ENCODE measurements around the gene PDE6C.

The PDE6C gene

GRCh38 chr10:93579985-93580711, 32.2 kb upstream of the PDE6C start:
- Histone ChIP-seq H3K36me3 (replicated peaks; ENCODE audit: low read depth, low read length) (no peaks in the 10 kb centered on the region), H3K4me2 (ENCODE audit: low read length) (no peak overlapping the region), H3K9me3 (ENCODE audit: insufficient read depth, low read length) (no peaks in the 10 kb centered on the region), H3K27ac (ENCODE audit: low read length) (no peak overlapping the region), H4K20me1 (ENCODE audit: insufficient read depth, low read length) (no peaks in the 10 kb centered on the region), H3K4me1 (ENCODE audit: low read length) (no peaks in the 10 kb centered on the region), H3K9ac (ENCODE audit: low read length) (no peak overlapping the region), H3K27me3 (ENCODE audit: low read depth, low read length) (no peaks in the 10 kb centered on the region), H3K4me3 (ENCODE audit: low read length) (no peak overlapping the region), H2AFZ (ENCODE audit: low read depth, low read length) (no peak overlapping the region), H3K79me2 (ENCODE audit: low read length) (no peaks in the 10 kb centered on the region)
- TF ChIP-seq, protein P1, sequence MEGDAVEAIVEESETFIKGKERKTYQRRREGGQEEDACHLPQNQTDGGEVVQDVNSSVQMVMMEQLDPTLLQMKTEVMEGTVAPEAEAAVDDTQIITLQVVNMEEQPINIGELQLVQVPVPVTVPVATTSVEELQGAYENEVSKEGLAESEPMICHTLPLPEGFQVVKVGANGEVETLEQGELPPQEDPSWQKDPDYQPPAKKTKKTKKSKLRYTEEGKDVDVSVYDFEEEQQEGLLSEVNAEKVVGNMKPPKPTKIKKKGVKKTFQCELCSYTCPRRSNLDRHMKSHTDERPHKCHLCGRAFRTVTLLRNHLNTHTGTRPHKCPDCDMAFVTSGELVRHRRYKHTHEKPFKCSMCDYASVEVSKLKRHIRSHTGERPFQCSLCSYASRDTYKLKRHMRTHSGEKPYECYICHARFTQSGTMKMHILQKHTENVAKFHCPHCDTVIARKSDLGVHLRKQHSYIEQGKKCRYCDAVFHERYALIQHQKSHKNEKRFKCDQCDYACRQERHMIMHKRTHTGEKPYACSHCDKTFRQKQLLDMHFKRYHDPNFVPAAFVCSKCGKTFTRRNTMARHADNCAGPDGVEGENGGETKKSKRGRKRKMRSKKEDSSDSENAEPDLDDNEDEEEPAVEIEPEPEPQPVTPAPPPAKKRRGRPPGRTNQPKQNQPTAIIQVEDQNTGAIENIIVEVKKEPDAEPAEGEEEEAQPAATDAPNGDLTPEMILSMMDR (IDR thresholded peaks at IDR 0.05; ENCODE audit: low read depth, low read length): no peak
- TF ChIP-seq EZH2phosphoT487 (IDR thresholded peaks at IDR 0.05; ENCODE audit: low read depth): no peak

GRCh38 chr10:93580828-93581227, 31.5 kb upstream of the PDE6C start:
- no peaks in the 10 kb centered on the region for H3K9me3 ChIP-seq (ENCODE audit: insufficient read depth, low read length)
- H3K4me3 ChIP-seq (ENCODE audit: low read length): no peak overlapping the region
- TF ChIP-seq, protein P1 (IDR thresholded peaks at IDR 0.05; ENCODE audit: low read depth, low read length): no peak
- TF ChIP-seq EZH2phosphoT487 (IDR thresholded peaks at IDR 0.05; ENCODE audit: low read depth): no peak
- no peaks in the 10 kb centered on the region for H3K36me3 ChIP-seq (replicated peaks; ENCODE audit: low read depth, low read length)
- no peaks in the 10 kb centered on the region for H3K27me3 ChIP-seq (ENCODE audit: low read depth, low read length)
- H3K79me2 ChIP-seq (ENCODE audit: low read length): no peaks in the 10 kb centered on the region
- H3K9ac ChIP-seq (ENCODE audit: low read length): no peak overlapping the region
- no peaks in the 10 kb centered on the region for H3K4me1 ChIP-seq (ENCODE audit: low read length)
- H3K4me2 ChIP-seq (ENCODE audit: low read length): no peak overlapping the region
- no peak overlapping the region for H2AFZ ChIP-seq (ENCODE audit: low read depth, low read length)
- no peak overlapping the region for H3K27ac ChIP-seq (ENCODE audit: low read length)
- H4K20me1 ChIP-seq (ENCODE audit: insufficient read depth, low read length): no peaks in the 10 kb centered on the region

- H3K27me3 ChIP-seq (ENCODE audit: low read depth, low read length): no peaks in the 10 kb centered on the region
- H3K79me2 ChIP-seq (ENCODE audit: low read length): no peaks in the 10 kb centered on the region
These were observed 27.9 kb upstream of the PDE6C start for GRCh38 chr10:93584445-93584844.

More at GRCh38 chr10:93584445-93584844, 27.9 kb upstream of the PDE6C start:
- Histone ChIP-seq H3K4me1 (ENCODE audit: low read length) (no peaks in the 10 kb centered on the region), H3K36me3 (replicated peaks; ENCODE audit: low read depth, low read length) (no peaks in the 10 kb centered on the region), H3K9me3 (ENCODE audit: insufficient read depth, low read length) (no peaks in the 10 kb centered on the region), H4K20me1 (ENCODE audit: insufficient read depth, low read length) (no peaks in the 10 kb centered on the region), H3K27ac (ENCODE audit: low read length) (no peak overlapping the region), H3K4me3 (ENCODE audit: low read length) (no peak overlapping the region), H3K9ac (ENCODE audit: low read length) (no peak overlapping the region), H3K4me2 (ENCODE audit: low read length) (no peak overlapping the region), H2AFZ (ENCODE audit: low read depth, low read length) (no peak overlapping the region)
- TF ChIP-seq, protein P1 (IDR thresholded peaks at IDR 0.05; ENCODE audit: low read depth, low read length): no peak
- no peak for TF ChIP-seq EZH2phosphoT487 (IDR thresholded peaks at IDR 0.05; ENCODE audit: low read depth)

Data from OCI-LY3 (cell line).